ENCODE measurements around the gene TPST2.
A peak's percentile ranks its signal among the peaks of the same experiment; 100 is the strongest.
"Not testable (repeated sequence)": the region's sequence is repeated elsewhere in the genome, so short reads cannot be mapped to it uniquely, and the experiment has no call there.

TPST2 gene

DNA sequence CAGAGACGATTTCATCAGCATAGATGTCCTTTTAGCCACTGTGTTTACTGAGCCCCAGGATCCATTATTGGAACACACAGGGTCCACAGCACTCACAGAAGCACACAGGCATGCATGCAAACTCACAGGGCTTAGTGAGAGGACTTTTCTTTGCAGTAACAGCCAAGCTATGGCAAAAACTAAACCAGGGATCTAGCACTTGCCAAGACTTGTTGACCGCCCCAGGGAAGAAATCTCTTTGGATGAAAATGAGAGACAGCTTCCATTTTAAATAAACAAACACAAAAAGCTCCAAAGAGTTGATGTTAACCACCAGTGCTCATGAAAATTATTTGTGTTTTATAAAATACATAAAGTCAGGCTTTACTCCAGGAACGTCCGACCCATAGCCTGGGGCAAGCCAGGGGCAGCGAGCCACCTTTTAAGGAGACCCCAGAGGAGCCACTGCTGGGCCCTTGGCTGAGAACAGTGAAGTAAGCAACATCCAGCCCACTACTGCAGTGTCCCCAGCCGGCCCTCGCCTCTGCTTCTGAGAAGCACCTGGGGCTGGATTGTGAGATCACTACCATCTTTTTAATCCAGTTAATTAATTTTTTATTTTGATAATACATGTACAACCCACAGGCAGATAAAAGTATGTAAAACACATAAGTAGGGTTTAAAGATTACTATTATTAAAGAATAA is 55.6 kb downstream of the TPST2 start:
- no peak for DNase-seq (ENCODE audit: low read depth in 2 of 2)

GRCh38 chr22:26529345-26529744 is 60.6 kb downstream of the TPST2 start:
- no peak for DNase-seq (ENCODE audit: low read depth in 2 of 2)

GRCh38 chr22:26528518-26528917 is 61.4 kb downstream of the TPST2 start:
- not testable (repeated sequence) for DNase-seq (ENCODE audit: low read depth in 2 of 2)

- DNase-seq (ENCODE audit: low read depth in 2 of 2): no peak
Measured at GRCh38 chr22:26527574-26528465, 62.1 kb downstream of the TPST2 start.

- DNase-seq (ENCODE audit: low read depth in 2 of 2): no peak
Measured at GRCh38 chr22:26527167-26527566, 62.8 kb downstream of the TPST2 start.

DNA sequence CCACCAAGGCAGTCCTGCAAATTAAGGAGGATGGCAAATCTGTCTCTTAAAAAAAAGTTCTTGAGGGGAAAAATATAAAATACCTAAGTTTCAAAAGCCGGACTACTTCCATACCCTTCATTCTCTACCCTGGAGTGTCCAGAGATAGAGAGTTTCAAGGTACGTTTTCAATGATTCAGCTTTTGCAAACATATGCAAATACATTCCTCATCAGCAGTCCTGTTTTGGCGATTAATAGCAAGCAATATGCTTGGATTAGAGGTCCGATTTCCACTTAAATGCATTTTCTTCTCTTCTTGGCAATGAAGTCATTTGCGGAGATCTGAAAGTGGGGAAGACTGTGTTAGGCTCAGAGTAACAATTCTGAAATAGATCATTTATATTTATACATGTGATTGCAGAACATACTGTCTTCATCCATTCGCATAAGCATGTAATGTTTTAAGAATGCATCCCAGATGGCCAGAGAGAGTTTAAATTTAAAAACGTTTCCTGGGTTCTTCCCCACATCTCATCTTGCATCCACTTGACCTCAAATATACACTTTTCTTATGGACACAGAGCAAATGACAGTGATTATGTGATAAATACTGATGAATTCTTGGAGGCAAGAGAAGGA is 63.9 kb downstream of the TPST2 start:
- no peak for DNase-seq (ENCODE audit: low read depth in 2 of 2)

DNA sequence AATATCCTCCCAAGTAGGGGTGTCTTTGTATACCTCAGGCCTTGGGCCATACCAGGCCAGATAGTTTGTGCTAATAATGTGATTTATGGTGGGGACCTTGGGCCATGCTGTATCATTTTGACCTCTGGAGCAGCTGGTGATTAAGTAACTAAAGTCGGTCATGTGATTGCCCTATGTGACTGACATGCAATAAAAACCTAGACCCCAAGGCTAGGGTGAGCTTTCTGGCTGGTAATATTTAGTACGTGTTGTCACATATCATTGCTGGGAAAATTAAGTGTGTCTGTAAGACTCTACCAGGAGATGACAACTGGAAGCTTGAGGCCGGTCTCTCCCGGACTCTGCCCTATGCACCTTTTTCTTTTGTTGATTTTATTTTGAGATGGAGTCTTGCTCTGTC is 65.1 kb downstream of the TPST2 start:
- no peak for DNase-seq (ENCODE audit: low read depth in 2 of 2)

DNA sequence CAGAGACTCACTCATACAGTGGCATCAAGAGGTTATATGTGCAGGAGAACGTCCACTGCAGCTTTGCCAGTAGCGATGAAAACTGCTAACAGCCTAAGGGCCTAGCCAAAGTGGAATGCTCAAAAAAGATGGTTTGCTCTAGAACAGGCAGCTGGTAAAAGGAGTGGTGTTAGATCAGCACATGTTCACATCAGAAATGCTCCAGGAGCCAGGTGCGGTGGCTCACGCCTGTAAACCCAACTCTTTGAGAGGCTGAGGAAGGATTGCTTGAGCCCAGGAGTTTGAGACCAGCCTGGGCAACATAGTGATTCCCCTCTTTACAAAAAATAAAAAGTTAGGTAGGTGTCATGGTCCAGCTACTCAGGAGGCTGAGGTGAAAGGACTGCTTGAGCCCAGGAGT is 67.3 kb downstream of the TPST2 start:
- no peak for DNase-seq (ENCODE audit: low read depth in 2 of 2)

GRCh38 chr22:26522012-26522411 is 67.9 kb downstream of the TPST2 start:
- no peak for DNase-seq (ENCODE audit: low read depth in 2 of 2)

GRCh38 chr22:26517429-26517828 is 72.5 kb downstream of the TPST2 start:
- DNase-seq (ENCODE audit: low read depth in 2 of 2): no peak

DNA sequence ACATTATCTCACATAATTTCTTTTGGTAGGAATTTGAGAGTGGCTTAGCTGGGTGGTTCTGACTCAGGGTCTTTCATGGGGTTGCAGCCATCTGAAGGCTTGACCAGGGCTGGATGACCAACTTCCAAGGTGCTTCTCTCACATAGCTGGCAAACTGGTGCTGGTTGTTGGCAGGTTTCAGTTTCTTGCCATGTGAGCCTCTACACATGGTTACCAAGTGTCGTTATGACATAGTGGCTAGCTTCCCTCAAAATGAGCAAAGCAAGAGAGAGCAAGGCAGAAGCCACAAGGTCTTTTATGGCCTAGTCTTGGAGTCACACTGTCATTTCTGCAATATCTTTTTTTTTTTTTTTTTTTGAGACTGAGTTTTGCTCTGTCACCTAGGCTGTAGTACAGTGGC is 73.4 kb downstream of the TPST2 start:
- DNase-seq (ENCODE audit: low read depth in 2 of 2): no peak

- DNase-seq (ENCODE audit: low read depth in 2 of 2): no peak
Measured at GRCh38 chr22:26515931-26516330, 74.0 kb downstream of the TPST2 start.

DNA sequence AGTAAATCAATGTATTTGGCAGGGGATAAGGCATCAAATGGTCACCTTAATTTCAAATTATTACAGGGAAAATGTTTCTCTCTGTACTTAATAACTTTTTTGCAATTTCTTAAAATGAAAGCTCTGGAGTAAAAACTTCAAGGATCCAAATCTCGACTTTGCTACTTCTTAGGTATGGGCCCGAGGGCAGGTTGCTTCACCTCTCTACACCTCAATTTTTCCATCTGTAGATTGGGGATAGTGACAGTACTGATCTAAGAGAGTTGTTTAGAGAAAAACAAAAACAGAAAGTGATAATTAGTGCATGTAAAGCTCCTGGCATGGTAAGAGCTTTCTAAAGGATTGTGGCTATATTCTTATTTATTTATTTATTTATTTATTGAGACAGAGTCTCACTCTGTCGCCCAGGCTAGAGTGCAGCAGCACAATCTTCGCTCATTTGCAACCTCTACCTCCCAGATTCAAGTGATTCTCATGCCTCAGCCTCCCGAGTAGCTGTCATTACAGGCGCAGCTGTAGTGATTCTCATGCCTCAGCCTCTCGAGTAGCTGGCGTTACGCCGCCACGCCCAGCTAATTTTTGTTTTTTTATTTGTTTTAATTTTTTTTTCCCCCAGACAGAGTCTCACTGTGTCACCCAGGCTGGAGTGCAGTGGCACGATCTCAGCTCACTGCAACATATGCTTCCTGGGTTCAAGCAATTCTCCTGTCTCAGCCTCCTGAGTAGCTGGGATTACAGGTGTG is 75.3 kb downstream of the TPST2 start:
- no peak for DNase-seq (ENCODE audit: low read depth in 2 of 2)

DNA sequence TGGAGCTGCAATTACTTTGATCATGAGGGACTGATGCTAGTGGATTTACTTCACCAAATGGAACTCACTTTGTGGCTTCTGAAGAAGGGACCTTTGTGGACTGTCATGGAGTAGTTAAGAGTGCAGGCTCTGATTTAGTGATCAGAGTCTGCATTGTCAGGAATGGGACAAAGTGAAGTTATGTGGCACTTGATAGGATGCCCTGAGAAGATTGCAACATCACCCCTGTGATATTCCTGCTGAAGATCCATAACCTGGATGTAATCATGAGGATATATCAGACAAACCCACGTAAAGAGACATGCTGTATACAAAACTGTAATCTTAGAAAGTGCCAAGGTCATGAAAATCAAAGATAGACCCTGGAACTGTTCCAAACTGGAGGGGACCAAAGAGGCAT is 76.1 kb downstream of the TPST2 start:
- DNase-seq (ENCODE audit: low read depth in 2 of 2): no peak

- DNase-seq (ENCODE audit: low read depth in 2 of 2): peak; percentile 82 to 88
Measured at GRCh38 chr22:26512149-26512793, 77.7 kb downstream of the TPST2 start, which contains the start of gene TFIP11. TFIP11 (minus strand) TSS chr22:26512473; CDS start chr22:26510272, 2,201 bp downstream.

DNA sequence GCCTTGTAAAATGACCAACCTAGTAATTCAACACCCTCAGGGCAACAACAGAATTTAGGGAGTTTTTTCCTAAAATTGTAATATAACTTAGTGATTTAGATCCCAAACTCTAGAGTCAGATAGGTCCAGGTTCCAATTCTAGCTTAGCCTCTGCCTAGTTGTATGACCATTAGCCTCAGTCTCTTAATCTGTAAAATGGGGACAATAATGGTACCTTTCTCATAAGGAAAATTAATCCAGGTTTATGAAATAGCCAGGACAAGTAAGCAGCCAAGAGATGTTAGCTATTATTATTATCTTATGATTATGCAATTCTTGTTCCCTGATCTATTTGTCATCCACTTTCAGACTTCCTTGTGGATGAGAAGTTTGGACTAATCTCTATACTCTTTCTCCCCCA is 81.8 kb downstream of the TPST2 start:
- no peak for DNase-seq (ENCODE audit: low read depth in 2 of 2)

DNA sequence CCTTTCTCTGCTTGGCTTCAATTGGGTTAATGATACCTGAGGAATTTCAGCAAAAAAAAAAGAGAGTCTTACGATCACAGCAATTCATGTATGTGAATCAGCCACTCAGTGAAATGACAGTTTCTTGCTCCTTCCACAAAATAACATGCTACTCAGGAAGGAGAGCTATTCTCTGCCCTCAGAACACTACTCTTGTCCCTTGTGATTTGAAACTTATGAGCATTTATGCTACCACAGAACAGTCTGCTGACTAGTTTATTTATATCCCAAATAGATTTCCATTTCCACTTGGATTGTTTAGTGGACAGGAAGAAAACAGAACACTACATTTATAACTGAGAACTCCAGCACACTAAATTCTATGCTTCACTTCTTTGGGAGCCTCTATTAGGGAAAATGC is 86.2 kb downstream of the TPST2 start:
- no peak for DNase-seq (ENCODE audit: low read depth in 2 of 2)

- peak; percentile 27 to 36 for DNase-seq (ENCODE audit: low read depth in 2 of 2)
Measured at GRCh38 chr22:26502688-26503561, 87.0 kb downstream of the TPST2 start.

- no peak for DNase-seq (ENCODE audit: low read depth in 2 of 2)
Measured at GRCh38 chr22:26501996-26502395, 87.9 kb downstream of the TPST2 start.

- no peak for DNase-seq (ENCODE audit: low read depth in 2 of 2)
Measured at GRCh38 chr22:26499188-26499703, 90.7 kb downstream of the TPST2 start.

Data from activated CD8-positive, alpha-beta memory T cell treated with anti-CD3 and anti-CD28 coated beads for 4 hours (primary cell).